HepG2 (cell line): ENCODE results near the gene STRN4. TPM values are rescaled to one million over a fixed set of nuclear protein-coding genes. Genes with fewer than 3 reads are reported as not detected.

Source experiments
- AFF4 ChIP-seq: sonication (generic); formaldehyde crosslinking; IDR thresholded peaks from 2 replicates; pipeline ENCODE4 v1.4.0; 2020; ENCODE audit warnings: missing genetic modification reagents
- ATF5 ChIP-seq: sonication (generic); formaldehyde crosslinking; IDR thresholded peaks from 2 replicates; pipeline ENCODE4 v1.4.0; 2020; ENCODE audit warnings: mild to moderate bottlenecking, low read depth, missing genetic modification reagents
- ELF4 ChIP-seq: sonication (generic); formaldehyde crosslinking; IDR thresholded peaks from 2 replicates; pipeline ENCODE4 v1.5.0; 2020; ENCODE audit warnings: missing genetic modification reagents, mild to moderate bottlenecking, moderate library complexity, borderline replicate concordance
- HNRNPUL1 ChIP-seq: fragments of 200-400 bp; formaldehyde crosslinking; IDR thresholded peaks from 2 replicates; pipeline ENCODE4 v1.6.1; 2017; ENCODE audit warnings: low read depth, mild to moderate bottlenecking, low read length, moderate library complexity
- HOXA3 ChIP-seq: sonication (generic); formaldehyde crosslinking; IDR thresholded peaks from 2 replicates; pipeline ENCODE4 v1.5.0; 2020; ENCODE audit warnings: missing genetic modification reagents
- IKZF5 ChIP-seq: IDR thresholded peaks from 2 replicates; pipeline ENCODE4 v1.6.1; 2018; ENCODE audit warnings: missing genetic modification reagents, mild to moderate bottlenecking, missing compliant biosample characterization
- TFE3 ChIP-seq: IDR thresholded peaks from 2 replicates; pipeline ENCODE4 v1.6.1; 2016
- TOE1 ChIP-seq: sonication (generic); formaldehyde crosslinking; IDR thresholded peaks from 2 replicates; pipeline ENCODE4 v1.4.0; 2020; ENCODE audit warnings: mild to moderate bottlenecking, missing genetic modification reagents
- ZBTB39 ChIP-seq: sonication (generic); formaldehyde crosslinking; IDR thresholded peaks from 2 replicates; pipeline ENCODE4 v1.5.0; 2020; ENCODE audit warnings: missing genetic modification reagents
- ZBTB46 ChIP-seq: sonication (generic); formaldehyde crosslinking; IDR thresholded peaks from 2 replicates; pipeline ENCODE4 v1.4.0; 2020; ENCODE audit warnings: mild to moderate bottlenecking, missing genetic modification reagents, borderline replicate concordance
- ZBTB7A ChIP-seq: sonication (generic); formaldehyde crosslinking; IDR thresholded peaks from 2 replicates; pipeline ENCODE4 v1.8.0; 2022; ENCODE audit warnings: mild to moderate bottlenecking, missing genetic modification reagents
- ZNF264 ChIP-seq: sonication (generic); formaldehyde crosslinking; IDR thresholded peaks from 2 replicates; pipeline ENCODE4 v1.4.0; 2020; ENCODE audit warnings: missing genetic modification reagents
- ZNF350 ChIP-seq: sonication (generic); formaldehyde crosslinking; IDR thresholded peaks from 2 replicates; pipeline ENCODE4 v1.4.0; 2020; ENCODE audit warnings: mild to moderate bottlenecking, low read depth, missing genetic modification reagents, borderline replicate concordance
- ZNF891 ChIP-seq: sonication (generic); formaldehyde crosslinking; IDR thresholded peaks from 2 replicates; pipeline ENCODE4 v1.5.0; 2020; ENCODE audit warnings: mild to moderate bottlenecking, missing genetic modification reagents
- polyA plus RNA-seq, 8 experiments: library from polyadenylated mRNA; depleted of rRNA in 3 of 8; stranded (reverse) in 7 of 8; unstranded in 1 of 8; fragments of >200 nt; fragmentation: Illumina TruSeq in 4 of 8; extraction: Trizol in 4 of 8; gene quantifications; 2 replicates each; pipeline versions ENCODE4 v1.2.1 to v1.2.3, GENCODE V29; 2011 to 2016; ENCODE audit warnings: low read depth in 4 of 8, missing spikeins in 1 of 8, mixed read lengths in 1 of 8; ENCODE audit not compliant: insufficient read depth in 1 of 8
- total RNA-seq, 5 experiments: library from RNA; depleted of rRNA; stranded (reverse); fragments of >200 nt; fragmentation: Illumina TruSeq; extraction: Trizol; gene quantifications; 2 replicates each; pipeline ENCODE4 v1.2.3, GENCODE V29; 2016; ENCODE audit warnings: low read depth in 1 of 5

STRN4 gene
- total and polyA plus RNA-seq, 2 of the 13 experiments (the other 11 are each of a cell fraction or from before 2014, with no cell fraction given) = 43.1 to 57.3 TPM

GRCh38 chr19:46714444-46715106 lies 31.7 kb downstream of the STRN4 start (continued):
- TF ChIP-seq ATF5 (no peak), ELF4 (CRISPR knock-in tag) (0 out of 2 replicates have a peak, but pooled peaks have one; percentile 16), ZNF350 (no peak), HOXA3 (CRISPR knock-in tag) (0 out of 2 replicates have a peak, but pooled peaks have one; percentile 10), ZBTB7A (CRISPR knock-in tag) (no peak), ZNF891 (0 out of 2 replicates have a peak, but pooled peaks have one; percentile 31), IKZF5 (CRISPR knock-in tag) (no peak), ZBTB46 (CRISPR knock-in tag) (no peak), HNRNPUL1 (no peak), ZBTB39 (no peak), ZNF264 (CRISPR knock-in tag) (peak; percentile 75), TFE3 (no peak), AFF4 (no peak), TOE1 (CRISPR knock-in tag) (no peak)
